Fibroblast of lung (primary cell): ENCODE measurements around the gene GNPDA2. TPM values are rescaled to one million over a fixed set of nuclear protein-coding genes. Genes with fewer than 3 reads are reported as not detected.
"Not testable (repeated sequence)": the region's sequence is repeated elsewhere in the genome, so short reads cannot be mapped to it uniquely, and the experiment has no call there.

Experiments used
- DNase-seq, 2 donors: peaks; one replicate each; pipeline versions ENCODE4 v3.0.0 to v3.0.0-alpha.2; 2010; ENCODE audit warnings: low read depth in 2 of 2
- H2AFZ ChIP-seq: 2 replicates; pipeline ENCODE4 v1.5.1; 2012; ENCODE audit warnings: low read length, control low read depth, inconsistent platforms
- H3K27ac ChIP-seq: 2 replicates; pipeline ENCODE4 v1.5.1; 2011; ENCODE audit warnings: low read length, control low read depth; ENCODE audit not compliant: insufficient read depth
- H3K27me3 ChIP-seq: 2 replicates; pipeline ENCODE4 v1.5.1; 2011; ENCODE audit warnings: mild to moderate bottlenecking, low read length; ENCODE audit not compliant: control insufficient read depth, insufficient read depth
- H3K36me3 ChIP-seq: 2 replicates; pipeline ENCODE4 v1.5.1; 2011; ENCODE audit warnings: low read length; ENCODE audit not compliant: control insufficient read depth, insufficient read depth
- H3K4me1 ChIP-seq: 2 replicates; pipeline ENCODE4 v1.5.1; 2011; ENCODE audit warnings: low read length; ENCODE audit not compliant: control insufficient read depth, insufficient read depth; ENCODE audit errors: extremely low read depth
- H3K4me2 ChIP-seq: 2 replicates; pipeline ENCODE4 v1.5.1; 2011; ENCODE audit warnings: low read length, control low read depth; ENCODE audit not compliant: insufficient read depth; ENCODE audit errors: extremely low read depth
- H3K4me3 ChIP-seq, 4 experiments: fragments of 200-600 bp in 1 of 4; sonication (generic) in 1 of 4; replicated peaks in 1 of 4; 2 replicates each; pipeline ENCODE4 v1.5.1; 2011 to 2016; ENCODE audit warnings: low read length in 4 of 4, low read depth in 3 of 4, mild to moderate bottlenecking in 3 of 4, control low read depth in 2 of 4, inconsistent platforms in 1 of 4, mixed read lengths in 1 of 4; ENCODE audit not compliant: insufficient read depth in 1 of 4; ENCODE audit errors: control extremely low read depth in 1 of 4
- H3K79me2 ChIP-seq: 2 replicates; pipeline ENCODE4 v1.5.1; 2012; ENCODE audit warnings: mild to moderate bottlenecking, low read length, inconsistent platforms; ENCODE audit not compliant: control insufficient read depth, insufficient read depth
- H3K9ac ChIP-seq: 2 replicates; pipeline ENCODE4 v1.5.1; 2011; ENCODE audit warnings: mild to moderate bottlenecking, low read length, control low read depth; ENCODE audit not compliant: insufficient read depth
- H3K9me3 ChIP-seq: 2 replicates; pipeline ENCODE4 v1.5.1; 2012; ENCODE audit warnings: low read depth, low read length; ENCODE audit not compliant: control insufficient read depth, insufficient read depth
- H4K20me1 ChIP-seq: 2 replicates; pipeline ENCODE4 v1.5.1; 2011; ENCODE audit warnings: low read length; ENCODE audit not compliant: control insufficient read depth, insufficient read depth; ENCODE audit errors: extremely low read depth
- EZH2 ChIP-seq: IDR thresholded peaks from 2 replicates; pipeline ENCODE4 v1.5.1; 2012; ENCODE audit warnings: low read length, control low read depth, mild to moderate bottlenecking; ENCODE audit errors: missing control alignments
- polyA plus RNA-seq, 2 donors: library from polyadenylated mRNA; depleted of rRNA in 1 of 2; stranded (reverse) in 1 of 2; unstranded in 1 of 2; fragments of >200 nt; gene quantifications; 2 replicates each; pipeline ENCODE4 v1.2.1, GENCODE V29; 2011 to 2012; ENCODE audit warnings: missing spikeins in 1 of 2
- total RNA-seq: library from RNA; depleted of rRNA; stranded (reverse); fragments of >200 nt; gene quantifications from 2 replicates; pipeline ENCODE4 v1.2.1, GENCODE V29; 2014
- TF ChIP-seq, protein P1 (sequence below), 2 donors: IDR thresholded peaks in 1 of 2; conservative IDR thresholded peaks in 1 of 2; 1 replicate in 1 of 2; 2 replicates in 1 of 2; pipeline ENCODE4 v1.5.1; 2011 to 2012; ENCODE audit warnings: low read length in 2 of 2, control low read depth in 1 of 2, inconsistent platforms in 1 of 2, low read depth in 1 of 2, mild to moderate bottlenecking in 1 of 2

GNPDA2 gene
- total and polyA plus RNA-seq, 2 donors (not counting 1 experiment from before 2014, with no cell fraction given) = 23.1 to 31.6 TPM

DNA sequence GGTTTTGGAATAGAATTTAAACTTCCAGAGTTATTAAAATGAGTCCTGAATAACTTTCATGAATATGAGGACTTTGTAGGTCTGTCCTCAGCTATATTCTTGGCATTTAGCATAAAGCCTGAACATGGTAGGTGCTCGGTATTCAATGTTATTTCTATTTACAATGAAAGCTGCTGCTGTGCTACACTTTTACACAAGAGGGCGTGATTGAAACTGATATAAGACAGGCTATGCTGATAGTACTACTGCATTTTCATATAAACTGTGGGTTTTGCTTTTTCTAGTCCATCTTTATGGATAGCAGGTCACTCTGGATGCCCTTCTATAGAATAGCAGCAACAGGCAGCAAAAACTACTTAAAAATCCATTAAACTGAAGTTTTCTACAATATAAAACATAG is 12.3 kb upstream of the GNPDA2 start:
- no peak overlapping the region for H3K27ac ChIP-seq
- no peaks in the 10 kb centered on the region for H3K27me3 ChIP-seq
- no peaks in the 10 kb centered on the region for H4K20me1 ChIP-seq
- peak in 1 of 2 donors; percentile 6 for DNase-seq
- H3K36me3 ChIP-seq = no peaks in the 10 kb centered on the region
- no peaks in the 10 kb centered on the region for H3K4me1 ChIP-seq
- H3K4me2 ChIP-seq = no peak overlapping the region
- no peak overlapping the region for H3K4me3 ChIP-seq
- H2AFZ ChIP-seq = no peak overlapping the region
- H3K9me3 ChIP-seq = no peaks in the 10 kb centered on the region
- TF ChIP-seq, protein P1, sequence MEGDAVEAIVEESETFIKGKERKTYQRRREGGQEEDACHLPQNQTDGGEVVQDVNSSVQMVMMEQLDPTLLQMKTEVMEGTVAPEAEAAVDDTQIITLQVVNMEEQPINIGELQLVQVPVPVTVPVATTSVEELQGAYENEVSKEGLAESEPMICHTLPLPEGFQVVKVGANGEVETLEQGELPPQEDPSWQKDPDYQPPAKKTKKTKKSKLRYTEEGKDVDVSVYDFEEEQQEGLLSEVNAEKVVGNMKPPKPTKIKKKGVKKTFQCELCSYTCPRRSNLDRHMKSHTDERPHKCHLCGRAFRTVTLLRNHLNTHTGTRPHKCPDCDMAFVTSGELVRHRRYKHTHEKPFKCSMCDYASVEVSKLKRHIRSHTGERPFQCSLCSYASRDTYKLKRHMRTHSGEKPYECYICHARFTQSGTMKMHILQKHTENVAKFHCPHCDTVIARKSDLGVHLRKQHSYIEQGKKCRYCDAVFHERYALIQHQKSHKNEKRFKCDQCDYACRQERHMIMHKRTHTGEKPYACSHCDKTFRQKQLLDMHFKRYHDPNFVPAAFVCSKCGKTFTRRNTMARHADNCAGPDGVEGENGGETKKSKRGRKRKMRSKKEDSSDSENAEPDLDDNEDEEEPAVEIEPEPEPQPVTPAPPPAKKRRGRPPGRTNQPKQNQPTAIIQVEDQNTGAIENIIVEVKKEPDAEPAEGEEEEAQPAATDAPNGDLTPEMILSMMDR (conservative IDR thresholded peaks at IDR 0.05 in 1 of 2, IDR thresholded peaks at IDR 0.05 in 1 of 2; ENCODE audit: low read depth in 1 of 2, low read length in 2 of 2) = peak; percentile 30 to 50
- no peak for TF ChIP-seq EZH2
- no peak overlapping the region for H3K9ac ChIP-seq
- no peaks in the 10 kb centered on the region for H3K79me2 ChIP-seq

DNA sequence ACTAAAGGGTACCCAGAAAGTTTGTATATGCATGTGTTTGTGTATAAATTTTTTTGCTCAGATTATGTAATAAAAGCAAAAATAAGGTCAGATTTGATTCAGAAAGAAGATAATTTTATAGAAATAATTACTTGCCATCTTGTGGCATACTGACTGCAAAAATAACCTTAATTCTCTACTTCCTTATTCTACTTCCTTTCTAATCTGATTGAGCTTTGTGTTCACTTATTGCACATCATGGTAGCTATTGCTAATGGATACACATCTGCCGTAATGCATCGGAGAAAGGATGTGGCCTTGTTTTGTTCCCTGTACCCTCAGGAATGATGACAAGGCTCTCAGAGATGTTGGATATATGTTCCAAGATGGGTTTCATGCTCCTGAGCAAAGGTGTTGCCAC is 10.5 kb upstream of the GNPDA2 start:
- Histone ChIP-seq H3K9me3 (no peaks in the 10 kb centered on the region), H3K27ac (no peak overlapping the region), H3K36me3 (no peaks in the 10 kb centered on the region), H3K27me3 (no peaks in the 10 kb centered on the region), H2AFZ (no peak overlapping the region), H4K20me1 (no peaks in the 10 kb centered on the region), H3K79me2 (no peaks in the 10 kb centered on the region), H3K9ac (no peak overlapping the region), H3K4me1 (no peaks in the 10 kb centered on the region), H3K4me2 (no peak overlapping the region), H3K4me3 (no peak overlapping the region)
- no peak for DNase-seq
- TF ChIP-seq, protein P1 (conservative IDR thresholded peaks at IDR 0.05 in 1 of 2, IDR thresholded peaks at IDR 0.05 in 1 of 2; ENCODE audit: low read depth in 1 of 2, low read length in 2 of 2) = no peak
- no peak for TF ChIP-seq EZH2

DNA sequence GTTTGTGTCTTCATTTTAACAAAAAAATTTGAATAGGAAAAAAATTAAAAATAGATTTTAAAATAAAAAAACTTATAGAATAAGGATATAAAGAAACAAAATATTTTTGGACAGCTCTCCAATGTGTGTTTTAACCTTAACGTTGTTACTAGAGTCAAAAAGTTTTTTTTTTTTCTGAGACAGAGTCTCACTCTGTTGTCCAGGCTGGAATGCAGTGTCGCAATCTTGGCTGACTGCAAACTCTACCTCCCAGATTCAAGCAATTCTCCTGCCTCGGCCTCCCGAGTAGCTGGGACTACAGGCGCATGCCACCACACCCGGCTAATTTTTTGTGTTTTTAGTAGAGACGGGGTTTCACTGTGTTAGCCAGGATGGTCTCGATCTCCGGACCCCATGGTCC is 2.3 kb upstream of the GNPDA2 start:
- not testable (repeated sequence) for H3K4me1 ChIP-seq, H3K27ac ChIP-seq, H3K4me3 ChIP-seq

More for the DNA sequence above, 2.3 kb upstream of the GNPDA2 start:
- H3K27me3 ChIP-seq, H4K20me1 ChIP-seq, H3K36me3 ChIP-seq, H3K9ac ChIP-seq, H2AFZ ChIP-seq, H3K4me2 ChIP-seq, H3K9me3 ChIP-seq, DNase-seq: not testable (repeated sequence)
- H3K79me2 ChIP-seq = peaks cover 19% of the 10 kb centered on the region
